A549 (cell line): ENCODE results near the gene KANSL3.

Experiments
- CBX8 ChIP-seq: fragments of 200-600 bp; sonication (generic); IDR thresholded peaks from 2 replicates; pipeline ENCODE4 v1.6.1; 2016
- CEBPB ChIP-seq, 2 experiments: fragments of >200 bp in 1 of 2; sonication (Bioruptor Twin) in 1 of 2; formaldehyde crosslinking in 1 of 2; IDR thresholded peaks; 2 replicates each; pipeline ENCODE4 v1.6.1; 2012 to 2016
- HDAC2 ChIP-seq: fragments of 200-600 bp; sonication (generic); IDR thresholded peaks from 2 replicates; pipeline ENCODE4 v1.6.1; 2016
- MYC ChIP-seq: IDR thresholded peaks from 2 replicates; pipeline ENCODE4 v1.6.1; 2012; ENCODE audit warnings: mild to moderate bottlenecking, inconsistent platforms, low read length, improper control_type of control experiment, borderline replicate concordance
- POLR2A ChIP-seq: IDR thresholded peaks from 2 replicates; pipeline ENCODE4 v1.6.1; 2012; ENCODE audit warnings: mild to moderate bottlenecking, low read length
- RCOR1 ChIP-seq: fragments of 150-350 bp; IDR thresholded peaks from 2 replicates; pipeline ENCODE4 v1.6.1; 2014; ENCODE audit warnings: antibody characterized with exemption, low read length, low read depth
- SMC3 ChIP-seq: fragments of >200 bp; sonication (Bioruptor Twin); formaldehyde crosslinking; IDR thresholded peaks from 3 replicates; pipeline ENCODE4 v1.6.1; 2018; ENCODE audit warnings: inconsistent platforms
- ZFP36 ChIP-seq: fragments of 450-650 bp; IDR thresholded peaks from 2 replicates; pipeline ENCODE4 v1.6.1; 2014; ENCODE audit warnings: borderline replicate concordance; ENCODE audit not compliant: partially characterized antibody
- TF ChIP-seq, protein P1 (sequence below): fragments of >200 bp; sonication (Bioruptor Twin); formaldehyde crosslinking; IDR thresholded peaks from 3 replicates; pipeline ENCODE4 v1.5.1; 2016
- TF ChIP-seq, protein P2 (sequence below): IDR thresholded peaks from 2 replicates; pipeline ENCODE4 v1.6.1; 2012
- TF ChIP-seq, protein P3 (sequence below): fragments of 200-600 bp; sonication (generic); IDR thresholded peaks from 2 replicates; pipeline ENCODE4 v1.6.1; 2016; ENCODE audit warnings: antibody characterized with exemption, mild to moderate bottlenecking, moderate library complexity

DNA sequence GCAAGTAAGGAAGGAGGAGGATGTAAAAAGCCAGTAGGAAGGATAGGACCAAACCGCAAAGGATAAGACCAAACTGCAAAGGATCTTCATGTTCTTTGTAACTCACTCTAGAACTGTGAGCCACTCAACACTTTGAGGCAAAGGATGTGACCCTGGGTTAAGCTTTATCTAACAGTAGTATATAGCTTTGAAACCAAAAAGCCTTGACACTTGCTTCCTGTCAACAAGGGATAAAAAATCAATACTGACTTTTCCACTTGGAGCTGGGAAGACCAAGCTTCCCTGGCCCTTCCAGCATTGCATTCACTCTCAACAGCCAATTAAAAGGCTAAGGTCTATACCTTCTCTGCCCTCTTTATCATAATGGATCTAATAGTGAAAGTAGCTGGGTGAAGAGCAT lies 22.0 kb downstream of the KANSL3 start:
- TF ChIP-seq MYC (no peak), SMC3 (no peak), CBX8 (no peak), CEBPB (IDR thresholded peaks at IDR 0.05) (no peak), POLR2A (no peak), HDAC2 (no peak), RCOR1 (no peak), ZFP36 (no peak)
- TF ChIP-seq, protein P1, sequence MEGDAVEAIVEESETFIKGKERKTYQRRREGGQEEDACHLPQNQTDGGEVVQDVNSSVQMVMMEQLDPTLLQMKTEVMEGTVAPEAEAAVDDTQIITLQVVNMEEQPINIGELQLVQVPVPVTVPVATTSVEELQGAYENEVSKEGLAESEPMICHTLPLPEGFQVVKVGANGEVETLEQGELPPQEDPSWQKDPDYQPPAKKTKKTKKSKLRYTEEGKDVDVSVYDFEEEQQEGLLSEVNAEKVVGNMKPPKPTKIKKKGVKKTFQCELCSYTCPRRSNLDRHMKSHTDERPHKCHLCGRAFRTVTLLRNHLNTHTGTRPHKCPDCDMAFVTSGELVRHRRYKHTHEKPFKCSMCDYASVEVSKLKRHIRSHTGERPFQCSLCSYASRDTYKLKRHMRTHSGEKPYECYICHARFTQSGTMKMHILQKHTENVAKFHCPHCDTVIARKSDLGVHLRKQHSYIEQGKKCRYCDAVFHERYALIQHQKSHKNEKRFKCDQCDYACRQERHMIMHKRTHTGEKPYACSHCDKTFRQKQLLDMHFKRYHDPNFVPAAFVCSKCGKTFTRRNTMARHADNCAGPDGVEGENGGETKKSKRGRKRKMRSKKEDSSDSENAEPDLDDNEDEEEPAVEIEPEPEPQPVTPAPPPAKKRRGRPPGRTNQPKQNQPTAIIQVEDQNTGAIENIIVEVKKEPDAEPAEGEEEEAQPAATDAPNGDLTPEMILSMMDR: no peak
- TF ChIP-seq, protein P2, sequence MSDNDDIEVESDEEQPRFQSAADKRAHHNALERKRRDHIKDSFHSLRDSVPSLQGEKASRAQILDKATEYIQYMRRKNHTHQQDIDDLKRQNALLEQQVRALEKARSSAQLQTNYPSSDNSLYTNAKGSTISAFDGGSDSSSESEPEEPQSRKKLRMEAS: no peak
- TF ChIP-seq, protein P3, sequence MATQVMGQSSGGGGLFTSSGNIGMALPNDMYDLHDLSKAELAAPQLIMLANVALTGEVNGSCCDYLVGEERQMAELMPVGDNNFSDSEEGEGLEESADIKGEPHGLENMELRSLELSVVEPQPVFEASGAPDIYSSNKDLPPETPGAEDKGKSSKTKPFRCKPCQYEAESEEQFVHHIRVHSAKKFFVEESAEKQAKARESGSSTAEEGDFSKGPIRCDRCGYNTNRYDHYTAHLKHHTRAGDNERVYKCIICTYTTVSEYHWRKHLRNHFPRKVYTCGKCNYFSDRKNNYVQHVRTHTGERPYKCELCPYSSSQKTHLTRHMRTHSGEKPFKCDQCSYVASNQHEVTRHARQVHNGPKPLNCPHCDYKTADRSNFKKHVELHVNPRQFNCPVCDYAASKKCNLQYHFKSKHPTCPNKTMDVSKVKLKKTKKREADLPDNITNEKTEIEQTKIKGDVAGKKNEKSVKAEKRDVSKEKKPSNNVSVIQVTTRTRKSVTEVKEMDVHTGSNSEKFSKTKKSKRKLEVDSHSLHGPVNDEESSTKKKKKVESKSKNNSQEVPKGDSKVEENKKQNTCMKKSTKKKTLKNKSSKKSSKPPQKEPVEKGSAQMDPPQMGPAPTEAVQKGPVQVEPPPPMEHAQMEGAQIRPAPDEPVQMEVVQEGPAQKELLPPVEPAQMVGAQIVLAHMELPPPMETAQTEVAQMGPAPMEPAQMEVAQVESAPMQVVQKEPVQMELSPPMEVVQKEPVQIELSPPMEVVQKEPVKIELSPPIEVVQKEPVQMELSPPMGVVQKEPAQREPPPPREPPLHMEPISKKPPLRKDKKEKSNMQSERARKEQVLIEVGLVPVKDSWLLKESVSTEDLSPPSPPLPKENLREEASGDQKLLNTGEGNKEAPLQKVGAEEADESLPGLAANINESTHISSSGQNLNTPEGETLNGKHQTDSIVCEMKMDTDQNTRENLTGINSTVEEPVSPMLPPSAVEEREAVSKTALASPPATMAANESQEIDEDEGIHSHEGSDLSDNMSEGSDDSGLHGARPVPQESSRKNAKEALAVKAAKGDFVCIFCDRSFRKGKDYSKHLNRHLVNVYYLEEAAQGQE: no peak
